Esophagus squamous epithelium (tissue), 4 donors: ENCODE results near the gene SORL1.
"Not testable (repeated sequence)": the region's sequence is repeated elsewhere in the genome, so short reads cannot be mapped to it uniquely, and the experiment has no call there.

ENCODE experiments used
- CTCF ChIP-seq, 6 experiments: fragments of 450-650 bp in 4 of 6; fragments of 200-600 bp in 2 of 6; sonication (generic) in 2 of 6; IDR thresholded peaks; one replicate each; pipeline ENCODE4 v1.5.1; 2016 to 2019; ENCODE audit warnings: antibody characterized with exemption in 6 of 6, mild to moderate bottlenecking in 4 of 6, moderate library complexity in 4 of 6
- POLR2A ChIP-seq, 4 donors: fragments of 450-650 bp; IDR thresholded peaks; one replicate each; pipeline ENCODE4 v1.6.1; 2017; ENCODE audit warnings: antibody characterized with exemption in 4 of 4, mild to moderate bottlenecking in 4 of 4, moderate library complexity in 3 of 4

- not testable (repeated sequence) for TF ChIP-seq CTCF, POLR2A (IDR thresholded peaks at IDR 0.05)
These were observed 54.1 kb downstream of the SORL1 start for GRCh38 chr11:121506237-121506636.
